Measurements from ENCODE around the gene ARV1. TPM values are rescaled to one million over a fixed set of nuclear protein-coding genes. Genes with fewer than 3 reads are reported as not detected.
"Not testable (repeated sequence)": the region's sequence is repeated elsewhere in the genome, so short reads cannot be mapped to it uniquely, and the experiment has no call there.

The ARV1 gene
- polyA plus RNA-seq, 3 donors: 28.5 to 33.1 (median 30.5) TPM

GRCh38 chr1:231016234-231016633 lies 37.3 kb downstream of the ARV1 start:
- no peak for DNase-seq (ENCODE audit: low read depth in 3 of 3, low spot score in 2 of 3)

GRCh38 chr1:231016966-231017365 lies 38.1 kb downstream of the ARV1 start:
- DNase-seq (ENCODE audit: low read depth in 3 of 3, low spot score in 2 of 3): no peak

- no peak for DNase-seq (ENCODE audit: low read depth in 3 of 3, low spot score in 2 of 3)
These were observed 40.8 kb downstream of the ARV1 start for GRCh38 chr1:231019711-231020110.

GRCh38 chr1:231020139-231020601 lies 41.3 kb downstream of the ARV1 start:
- DNase-seq (ENCODE audit: low read depth in 3 of 3, low spot score in 2 of 3): no peak

- DNase-seq (ENCODE audit: low read depth in 3 of 3, low spot score in 2 of 3): no peak
These were observed 41.9 kb downstream of the ARV1 start for GRCh38 chr1:231020816-231021215.

- no peak for DNase-seq (ENCODE audit: low read depth in 3 of 3, low spot score in 2 of 3)
These were observed 42.7 kb downstream of the ARV1 start for GRCh38 chr1:231021540-231022031.

GRCh38 chr1:231022543-231022942 lies 43.6 kb downstream of the ARV1 start:
- not testable (repeated sequence) for DNase-seq (ENCODE audit: low read depth in 3 of 3, low spot score in 2 of 3)

GRCh38 chr1:231023150-231023549 lies 44.3 kb downstream of the ARV1 start:
- no peak for DNase-seq (ENCODE audit: low read depth in 3 of 3, low spot score in 2 of 3)

GRCh38 chr1:231026576-231026975 lies 47.7 kb downstream of the ARV1 start:
- DNase-seq (ENCODE audit: low read depth in 3 of 3, low spot score in 2 of 3): no peak

GRCh38 chr1:231027136-231027925 lies 48.4 kb downstream of the ARV1 start:
- no peak for DNase-seq (ENCODE audit: low read depth in 3 of 3, low spot score in 2 of 3)

- no peak for DNase-seq (ENCODE audit: low read depth in 3 of 3, low spot score in 2 of 3)
These were observed 49.1 kb downstream of the ARV1 start for GRCh38 chr1:231027971-231028370.

GRCh38 chr1:231028682-231029081 lies 49.8 kb downstream of the ARV1 start:
- DNase-seq (ENCODE audit: low read depth in 3 of 3, low spot score in 2 of 3): no peak

GRCh38 chr1:231029247-231029646 lies 50.4 kb downstream of the ARV1 start:
- not testable (repeated sequence) for DNase-seq (ENCODE audit: low read depth in 3 of 3, low spot score in 2 of 3)

- DNase-seq (ENCODE audit: low read depth in 3 of 3, low spot score in 2 of 3): no peak
These were observed 50.9 kb downstream of the ARV1 start for GRCh38 chr1:231029841-231030240.

- no peak for DNase-seq (ENCODE audit: low read depth in 3 of 3, low spot score in 2 of 3)
These were observed 54.1 kb downstream of the ARV1 start for GRCh38 chr1:231032963-231033362.

- DNase-seq (ENCODE audit: low read depth in 3 of 3, low spot score in 2 of 3): no peak
These were observed 56.9 kb downstream of the ARV1 start for GRCh38 chr1:231035799-231036198.

- no peak for DNase-seq (ENCODE audit: low read depth in 3 of 3, low spot score in 2 of 3)
These were observed 57.5 kb downstream of the ARV1 start for GRCh38 chr1:231036416-231036815.

GRCh38 chr1:231037585-231038517 lies 59.0 kb downstream of the ARV1 start:
- no peak for DNase-seq (ENCODE audit: low read depth in 3 of 3, low spot score in 2 of 3)

- DNase-seq (ENCODE audit: low read depth in 3 of 3, low spot score in 2 of 3): no peak
These were observed 60.5 kb downstream of the ARV1 start for GRCh38 chr1:231039161-231040018.

GRCh38 chr1:231040019-231040799 lies 61.3 kb downstream of the ARV1 start, which contains the start of gene FAM89A:
Gene FAM89A (minus strand): TSS chr1:231040254. CDS start chr1:231040211, 43 bp downstream.
- DNase-seq (ENCODE audit: low read depth in 3 of 3, low spot score in 2 of 3): no peak
